ENCODE measurements around the gene MMAB.

Gene MMAB

GRCh38 chr12:109609342-109609741 is 36.0 kb upstream of the MMAB start:
- H3K4me3 ChIP-seq (ENCODE audit: control insufficient read depth, low read depth, low read length), result no peak overlapping the region
- DNase-seq (ENCODE audit: low read depth), result no peak
- TF ChIP-seq CTCF (IDR thresholded peaks at IDR 0.05; ENCODE audit: control insufficient read depth, insufficient read depth, low read depth, low read length, missing control alignments), result no peak

DNA sequence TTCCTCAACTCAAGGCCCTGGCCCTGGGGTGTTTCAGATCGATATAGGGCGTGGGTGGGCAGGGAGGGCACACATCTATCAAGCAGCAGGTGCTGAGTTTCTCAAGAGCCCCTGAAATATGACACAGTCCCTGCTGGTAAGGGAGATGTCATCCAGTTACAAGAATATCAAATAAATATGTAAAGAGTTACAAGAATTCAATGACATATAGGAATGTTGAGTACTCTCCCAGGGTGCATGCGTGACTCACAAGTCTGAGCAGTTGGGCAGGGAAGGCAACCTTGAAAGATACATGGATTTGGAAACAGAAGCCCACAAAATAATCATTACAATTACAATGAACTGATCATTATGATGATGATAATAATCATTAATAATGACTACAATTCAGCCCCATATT is 35.5 kb upstream of the MMAB start:
- no peak overlapping the region for H3K4me3 ChIP-seq (ENCODE audit: control insufficient read depth, low read depth, low read length)
- DNase-seq (ENCODE audit: low read depth), result no peak
- TF ChIP-seq CTCF (IDR thresholded peaks at IDR 0.05; ENCODE audit: control insufficient read depth, insufficient read depth, low read depth, low read length, missing control alignments), result no peak

GRCh38 chr12:109608270-109608669 is 35.0 kb upstream of the MMAB start:
- no peak for TF ChIP-seq CTCF (IDR thresholded peaks at IDR 0.05; ENCODE audit: control insufficient read depth, insufficient read depth, low read depth, low read length, missing control alignments)
- DNase-seq (ENCODE audit: low read depth), result no peak
- no peak overlapping the region for H3K4me3 ChIP-seq (ENCODE audit: control insufficient read depth, low read depth, low read length)

DNA sequence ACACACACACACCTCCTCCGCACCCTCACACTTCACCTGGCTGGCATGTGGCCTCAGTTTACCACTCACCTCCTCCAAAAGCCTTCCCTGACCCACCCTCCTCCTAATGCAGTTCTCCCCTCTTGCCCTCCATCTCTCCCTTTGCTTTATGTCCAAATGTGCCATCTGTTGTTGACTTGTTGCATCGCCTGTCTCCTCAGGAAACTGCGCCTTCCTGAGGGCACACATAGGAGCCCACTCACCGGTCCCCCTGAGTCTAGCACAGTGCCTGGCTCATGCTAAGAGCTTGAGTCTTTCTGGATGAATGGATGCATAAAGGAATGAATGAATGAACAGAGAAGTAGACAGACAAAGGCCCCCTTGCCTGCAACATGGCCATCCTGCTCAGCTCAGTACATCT is 34.3 kb upstream of the MMAB start:
- DNase-seq (ENCODE audit: low read depth), result no peak
- TF ChIP-seq CTCF (IDR thresholded peaks at IDR 0.05; ENCODE audit: control insufficient read depth, insufficient read depth, low read depth, low read length, missing control alignments), result no peak
- no peak overlapping the region for H3K4me3 ChIP-seq (ENCODE audit: control insufficient read depth, low read depth, low read length)

DNA sequence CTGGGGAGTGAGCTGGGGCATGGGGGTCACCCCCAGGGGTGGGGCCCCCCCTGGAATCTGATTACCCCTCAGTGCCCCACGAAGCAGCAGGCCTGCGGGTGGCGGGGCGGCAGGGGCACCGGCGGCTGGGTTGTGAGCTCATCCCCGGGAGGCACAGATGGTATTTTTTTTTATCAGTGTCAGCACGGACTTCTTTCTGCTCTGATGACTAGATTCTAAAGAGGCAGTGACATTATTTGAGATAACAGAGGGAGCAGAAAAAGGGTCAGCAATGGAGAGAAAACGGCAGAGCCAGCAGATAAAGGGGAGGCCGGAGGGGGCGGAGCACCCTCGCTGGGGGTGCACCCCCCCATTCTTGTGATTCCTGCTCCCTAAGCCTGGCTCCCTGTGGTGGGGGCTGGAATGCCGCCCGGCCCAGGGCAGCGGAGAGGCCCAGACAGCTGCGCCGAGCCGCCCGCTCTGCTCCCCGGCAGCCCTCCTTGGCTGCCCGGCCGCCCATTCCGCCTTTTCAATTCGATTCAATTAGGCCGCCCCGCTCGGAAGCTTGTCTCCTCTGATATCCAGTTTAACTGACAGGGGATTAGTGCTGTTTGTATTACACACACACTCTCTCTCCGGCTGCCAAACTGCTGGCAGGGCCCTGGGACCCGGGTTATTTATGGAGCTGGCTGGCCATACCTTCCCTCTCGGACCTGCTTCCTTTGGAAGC is 33.2 kb upstream of the MMAB start:
- TF ChIP-seq CTCF (IDR thresholded peaks at IDR 0.05; ENCODE audit: control insufficient read depth, insufficient read depth, low read depth, low read length, missing control alignments), result no peak
- DNase-seq (ENCODE audit: low read depth), result no peak
- H3K4me3 ChIP-seq (ENCODE audit: control insufficient read depth, low read depth, low read length), result no peak overlapping the region

DNA sequence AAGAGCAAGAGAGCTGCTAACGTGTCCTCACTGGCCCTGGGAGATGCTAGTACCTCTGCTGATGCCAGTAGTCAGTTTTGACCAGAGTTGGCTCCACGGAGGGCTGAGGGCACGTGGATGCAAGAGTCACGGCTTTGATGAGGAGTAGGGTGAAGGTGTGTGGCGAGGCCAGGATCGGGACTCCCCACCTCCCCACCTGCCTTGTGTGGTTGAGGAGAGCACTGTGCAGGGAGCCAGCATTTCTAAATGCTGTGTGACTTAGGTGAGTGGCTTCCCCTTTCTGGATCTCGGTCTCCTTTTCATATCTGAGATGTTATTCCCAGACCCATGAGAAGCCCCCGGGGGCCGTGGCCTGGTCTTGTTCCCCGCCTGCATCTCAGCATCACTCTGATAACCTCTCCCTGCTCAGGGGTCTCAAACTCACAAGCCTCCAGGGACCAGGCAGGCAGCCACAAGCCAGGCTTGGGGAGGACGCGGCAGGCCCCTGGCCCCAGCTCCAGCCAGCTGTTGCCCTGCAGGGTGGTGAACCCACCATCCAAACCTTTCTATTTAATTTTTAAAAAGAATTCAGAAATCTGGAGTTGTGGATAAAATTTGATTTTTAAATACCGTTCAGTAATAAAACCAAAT is 32.4 kb upstream of the MMAB start:
- no peak for TF ChIP-seq CTCF (IDR thresholded peaks at IDR 0.05; ENCODE audit: control insufficient read depth, insufficient read depth, low read depth, low read length, missing control alignments)
- no peak overlapping the region for H3K4me3 ChIP-seq (ENCODE audit: control insufficient read depth, low read depth, low read length)
- no peak for DNase-seq (ENCODE audit: low read depth)
